B cell (primary cell): ENCODE measurements around the gene MTHFSD.

Source experiments
- CTCF ChIP-seq: fragments of 200-600 bp; IDR thresholded peaks from one replicate; pipeline ENCODE4 v1.8.0; 2022; ENCODE audit warnings: antibody characterized with exemption, mild to moderate bottlenecking
- EZH2 ChIP-seq: IDR thresholded peaks from 2 replicates; pipeline ENCODE4 v1.6.1; 2012; ENCODE audit warnings: borderline replicate concordance, low read depth, mild to moderate bottlenecking, moderate library complexity, low read length; ENCODE audit not compliant: insufficient read depth, poor library complexity, severe bottlenecking

GRCh38 chr16:86541560-86541959 is 13.5 kb downstream of the MTHFSD start:
- no peak for TF ChIP-seq EZH2
- no peak for TF ChIP-seq CTCF
